ENCODE measurements around the gene EPN2. TPM values are rescaled to one million over a fixed set of nuclear protein-coding genes. Genes with fewer than 3 reads are reported as not detected.
A peak's percentile ranks its signal among the peaks of the same experiment; 100 is the strongest.

EPN2 gene
- total RNA-seq, 4 donors from 2014 or later = 30.7 to 156 (median 45.1) TPM

- no peak overlapping the region for H3K4me3 ChIP-seq
- peaks cover 0 to 88% (median 47%) of the 10 kb centered on the region in 3 donors for H3K4me1 ChIP-seq
- no peaks in the 10 kb centered on the region for H3K9me3 ChIP-seq
- no peak for ATAC-seq
- peak overlapping the region in 3 of 4 donors; percentile 44 to 97 (median 96) for H3K27ac ChIP-seq
- 83 to 100% methylated on average over 1 of the region's 7 CpGs for WGBS, 2 donors (ENCODE audit: low coverage in 1 of 2)
- H3K27me3 ChIP-seq = no peaks in the 10 kb centered on the region
- peaks cover 0 to 48% of the 10 kb centered on the region in 2 donors for H3K36me3 ChIP-seq
- TF ChIP-seq POLR2AphosphoS5 (IDR thresholded peaks at IDR 0.05) (no peak), POLR2A (IDR thresholded peaks at IDR 0.05) (no peak), CTCF (IDR thresholded peaks at IDR 0.05) (no peak), EP300 (IDR thresholded peaks at IDR 0.05) (no peak)
Measured at GRCh38 chr17:19381361-19381740, 144.2 kb downstream of the EPN2 start.

GRCh38 chr17:19381741-19382444 lies 144.7 kb downstream of the EPN2 start:
- H3K9me3 ChIP-seq = no peaks in the 10 kb centered on the region
- ATAC-seq = no peak
- H3K27me3 ChIP-seq = no peaks in the 10 kb centered on the region
- H3K4me3 ChIP-seq = no peak overlapping the region
- peaks cover 0 to 88% (median 50%) of the 10 kb centered on the region in 3 donors for H3K4me1 ChIP-seq
- 89% methylated on average over 5 of the region's 31 CpGs; no CpG with 5 or more reads in 1 of the 2 donors for WGBS, 2 donors (ENCODE audit: low coverage in 1 of 2)
- H3K36me3 ChIP-seq = peaks cover 0 to 48% of the 10 kb centered on the region in 2 donors
- TF ChIP-seq POLR2A (IDR thresholded peaks at IDR 0.05) = no peak
- no peak for TF ChIP-seq POLR2AphosphoS5 (IDR thresholded peaks at IDR 0.05)
- no peak for TF ChIP-seq EP300 (IDR thresholded peaks at IDR 0.05)
- no peak for TF ChIP-seq CTCF (IDR thresholded peaks at IDR 0.05)
- peak overlapping the region in 3 of 4 donors; percentile 40 to 97 (median 96) for H3K27ac ChIP-seq

- Histone ChIP-seq H3K27ac (peak overlapping the region in 3 of 4 donors; percentile 40 to 97 (median 96)), H3K36me3 (peaks cover 0 to 48% of the 10 kb centered on the region in 2 donors), H3K4me1 (peaks cover under 1 to 91% (median 57%) of the 10 kb centered on the region in 3 donors), H3K4me3 (no peak overlapping the region), H3K9me3 (no peaks in the 10 kb centered on the region), H3K27me3 (no peaks in the 10 kb centered on the region)
- TF ChIP-seq EP300 (IDR thresholded peaks at IDR 0.05) (no peak), CTCF (IDR thresholded peaks at IDR 0.05) (no peak), POLR2AphosphoS5 (IDR thresholded peaks at IDR 0.05) (no peak), POLR2A (IDR thresholded peaks at IDR 0.05) (no peak)
- ATAC-seq = no peak
- 66 to 80% methylated on average over 6 to 8 of the region's 13 CpGs for WGBS, 2 donors (ENCODE audit: low coverage in 1 of 2)
Measured at GRCh38 chr17:19382531-19383444, 145.6 kb downstream of the EPN2 start.

- Histone ChIP-seq H3K4me3 (no peak overlapping the region), H3K36me3 (peaks cover 0 to 48% of the 10 kb centered on the region in 2 donors), H3K27ac (peak overlapping the region; percentile 45 to 98 (median 96)), H3K4me1 (peaks cover 8 to 100% (median 68%) of the 10 kb centered on the region in 3 donors), H3K27me3 (no peaks in the 10 kb centered on the region), H3K9me3 (no peaks in the 10 kb centered on the region)
- WGBS, 2 donors (ENCODE audit: low coverage in 1 of 2) = 64% methylated on average over 3 of the region's 6 CpGs; no CpG with 5 or more reads in 1 of the 2 donors
- TF ChIP-seq EP300 (IDR thresholded peaks at IDR 0.05) (no peak), CTCF (IDR thresholded peaks at IDR 0.05) (no peak), POLR2AphosphoS5 (IDR thresholded peaks at IDR 0.05) (no peak), POLR2A (IDR thresholded peaks at IDR 0.05) (no peak)
- ATAC-seq = no peak
Measured at GRCh38 chr17:19383681-19384470, 146.7 kb downstream of the EPN2 start.
